Gastroesophageal sphincter (tissue), 4 donors: ENCODE results near the gene DHX57. TPM values are rescaled to one million over a fixed set of nuclear protein-coding genes. Genes with fewer than 3 reads are reported as not detected.

Experiments used
- ATAC-seq: fragments of 150-250 bp; one replicate; pipeline ENCODE4 v1.9.1; 2016; ENCODE audit warnings: mild to moderate bottlenecking, moderate library complexity
- H3K27ac ChIP-seq, 4 donors: fragments of 200-600 bp; sonication (generic) in 3 of 4; 1 replicate in 3 of 4; 2 replicates in 1 of 4; pipeline ENCODE4 v1.5.1; 2016 to 2019
- H3K27me3 ChIP-seq: fragments of 200-600 bp; sonication (generic); one replicate; pipeline ENCODE4 v1.5.1; 2019
- H3K36me3 ChIP-seq, 2 donors: fragments of 200-600 bp; sonication (generic); one replicate each; pipeline ENCODE4 v1.5.1; 2019; ENCODE audit warnings: control low read depth in 1 of 2
- H3K4me1 ChIP-seq, 3 donors: fragments of 200-600 bp; sonication (generic); 1 replicate in 2 of 3; 2 replicates in 1 of 3; pipeline ENCODE4 v1.5.1; 2016 to 2019; ENCODE audit warnings: control low read depth in 2 of 3
- H3K4me3 ChIP-seq, 2 donors: fragments of 200-600 bp; sonication (generic); one replicate each; pipeline ENCODE4 v1.5.1; 2019; ENCODE audit warnings: mild to moderate bottlenecking in 1 of 2, moderate library complexity in 1 of 2
- H3K9me3 ChIP-seq, 3 donors: fragments of 200-600 bp; sonication (generic); one replicate each; pipeline ENCODE4 v1.5.1; 2017 to 2019; ENCODE audit warnings: control low read depth in 2 of 3
- EP300 ChIP-seq: sonication (generic); formaldehyde crosslinking; IDR thresholded peaks from one replicate; pipeline ENCODE4 v1.6.1; 2017; ENCODE audit warnings: antibody characterized with exemption, mild to moderate bottlenecking
- POLR2A ChIP-seq, 2 donors: fragments of 450-650 bp; IDR thresholded peaks; one replicate each; pipeline ENCODE4 v1.6.1; 2017; ENCODE audit warnings: antibody characterized with exemption in 2 of 2, mild to moderate bottlenecking in 2 of 2, moderate library complexity in 1 of 2
- POLR2AphosphoS5 ChIP-seq: sonication (generic); formaldehyde crosslinking; IDR thresholded peaks from one replicate; pipeline ENCODE4 v1.6.1; 2017; ENCODE audit warnings: antibody characterized with exemption
- WGBS, 2 donors: methylation state at CpG; one replicate each; pipeline ENCODE4 v1.1.5; 2018; ENCODE audit warnings: low coverage in 1 of 2; 5-methylcytosine and 5-hydroxymethylcytosine counted together
- total RNA-seq, 4 donors: library from RNA; depleted of rRNA; stranded (reverse); fragments of >200 nt; gene quantifications; one replicate each; pipeline ENCODE4 v1.1.0, GENCODE V29; 2016
- TF ChIP-seq, protein P1 (sequence below), 4 experiments: fragments of 200-600 bp in 2 of 4; fragments of 450-650 bp in 2 of 4; sonication (generic) in 1 of 4; IDR thresholded peaks; one replicate each; pipeline ENCODE4 v1.5.1; 2017 to 2019; ENCODE audit warnings: antibody characterized with exemption in 4 of 4, mild to moderate bottlenecking in 2 of 4, moderate library complexity in 2 of 4

Gene DHX57, protein sequence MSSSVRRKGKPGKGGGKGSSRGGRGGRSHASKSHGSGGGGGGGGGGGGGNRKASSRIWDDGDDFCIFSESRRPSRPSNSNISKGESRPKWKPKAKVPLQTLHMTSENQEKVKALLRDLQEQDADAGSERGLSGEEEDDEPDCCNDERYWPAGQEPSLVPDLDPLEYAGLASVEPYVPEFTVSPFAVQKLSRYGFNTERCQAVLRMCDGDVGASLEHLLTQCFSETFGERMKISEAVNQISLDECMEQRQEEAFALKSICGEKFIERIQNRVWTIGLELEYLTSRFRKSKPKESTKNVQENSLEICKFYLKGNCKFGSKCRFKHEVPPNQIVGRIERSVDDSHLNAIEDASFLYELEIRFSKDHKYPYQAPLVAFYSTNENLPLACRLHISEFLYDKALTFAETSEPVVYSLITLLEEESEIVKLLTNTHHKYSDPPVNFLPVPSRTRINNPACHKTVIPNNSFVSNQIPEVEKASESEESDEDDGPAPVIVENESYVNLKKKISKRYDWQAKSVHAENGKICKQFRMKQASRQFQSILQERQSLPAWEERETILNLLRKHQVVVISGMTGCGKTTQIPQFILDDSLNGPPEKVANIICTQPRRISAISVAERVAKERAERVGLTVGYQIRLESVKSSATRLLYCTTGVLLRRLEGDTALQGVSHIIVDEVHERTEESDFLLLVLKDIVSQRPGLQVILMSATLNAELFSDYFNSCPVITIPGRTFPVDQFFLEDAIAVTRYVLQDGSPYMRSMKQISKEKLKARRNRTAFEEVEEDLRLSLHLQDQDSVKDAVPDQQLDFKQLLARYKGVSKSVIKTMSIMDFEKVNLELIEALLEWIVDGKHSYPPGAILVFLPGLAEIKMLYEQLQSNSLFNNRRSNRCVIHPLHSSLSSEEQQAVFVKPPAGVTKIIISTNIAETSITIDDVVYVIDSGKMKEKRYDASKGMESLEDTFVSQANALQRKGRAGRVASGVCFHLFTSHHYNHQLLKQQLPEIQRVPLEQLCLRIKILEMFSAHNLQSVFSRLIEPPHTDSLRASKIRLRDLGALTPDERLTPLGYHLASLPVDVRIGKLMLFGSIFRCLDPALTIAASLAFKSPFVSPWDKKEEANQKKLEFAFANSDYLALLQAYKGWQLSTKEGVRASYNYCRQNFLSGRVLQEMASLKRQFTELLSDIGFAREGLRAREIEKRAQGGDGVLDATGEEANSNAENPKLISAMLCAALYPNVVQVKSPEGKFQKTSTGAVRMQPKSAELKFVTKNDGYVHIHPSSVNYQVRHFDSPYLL (N-terminal part only)
- 10 to 100 TPM; 10.9 to 24.1 (median 20.1) TPM for total RNA-seq

DNA sequence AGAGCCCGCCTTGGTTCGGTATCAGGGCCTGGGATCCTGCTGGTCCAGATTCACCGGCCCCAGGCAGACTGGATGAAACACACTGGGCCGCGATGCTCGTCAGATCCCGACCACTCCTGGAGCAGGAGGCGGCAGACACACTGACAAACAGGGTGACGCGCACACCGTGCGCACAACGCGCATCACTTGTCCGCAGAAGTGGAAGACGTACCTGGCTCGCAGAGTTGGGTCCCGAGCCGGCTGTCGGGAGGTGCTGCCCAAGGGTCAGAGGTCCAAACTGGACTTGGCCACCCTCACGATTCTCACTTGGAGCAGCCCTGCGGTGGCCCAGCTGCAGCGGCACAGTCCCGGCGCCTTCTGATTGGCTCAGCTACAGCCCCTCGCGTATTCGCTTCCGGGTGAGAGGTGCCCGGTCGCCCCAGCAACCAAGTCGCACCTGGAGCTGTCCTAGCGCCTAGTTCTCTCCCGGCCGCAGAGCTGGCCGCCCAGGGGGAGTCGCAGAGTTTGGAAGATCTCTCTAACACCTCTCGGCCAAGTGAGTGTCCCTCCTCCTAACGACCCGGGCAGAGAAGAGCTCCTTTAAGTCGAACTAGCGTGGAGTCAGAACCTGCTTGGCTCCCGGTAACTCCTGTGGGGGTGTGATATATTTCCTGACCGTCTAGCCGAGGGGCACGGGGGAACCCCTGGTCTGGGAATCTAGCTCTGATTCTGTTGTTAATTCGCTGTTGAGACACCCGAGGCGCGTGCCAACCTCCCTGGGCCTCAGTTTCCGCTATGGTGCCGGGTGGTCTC, at the start of gene DHX57, which contains the start of gene MORN2:
Gene DHX57 (minus strand): TSS at position 359 of the 792 bp plus-strand sequence. CDS start 7,529 bp downstream, outside the sequence.
Gene MORN2 (plus strand): TSS at position 401 of the 792 bp plus-strand sequence.
- 0% methylated on average over 8 of the region's 52 CpGs; no CpG with 5 or more reads in 1 of the 2 donors for WGBS, 2 donors
- peak; percentile 24 to 37 for TF ChIP-seq POLR2A (IDR thresholded peaks at IDR 0.05)
- no peak for TF ChIP-seq EP300
- TF ChIP-seq, protein P1, sequence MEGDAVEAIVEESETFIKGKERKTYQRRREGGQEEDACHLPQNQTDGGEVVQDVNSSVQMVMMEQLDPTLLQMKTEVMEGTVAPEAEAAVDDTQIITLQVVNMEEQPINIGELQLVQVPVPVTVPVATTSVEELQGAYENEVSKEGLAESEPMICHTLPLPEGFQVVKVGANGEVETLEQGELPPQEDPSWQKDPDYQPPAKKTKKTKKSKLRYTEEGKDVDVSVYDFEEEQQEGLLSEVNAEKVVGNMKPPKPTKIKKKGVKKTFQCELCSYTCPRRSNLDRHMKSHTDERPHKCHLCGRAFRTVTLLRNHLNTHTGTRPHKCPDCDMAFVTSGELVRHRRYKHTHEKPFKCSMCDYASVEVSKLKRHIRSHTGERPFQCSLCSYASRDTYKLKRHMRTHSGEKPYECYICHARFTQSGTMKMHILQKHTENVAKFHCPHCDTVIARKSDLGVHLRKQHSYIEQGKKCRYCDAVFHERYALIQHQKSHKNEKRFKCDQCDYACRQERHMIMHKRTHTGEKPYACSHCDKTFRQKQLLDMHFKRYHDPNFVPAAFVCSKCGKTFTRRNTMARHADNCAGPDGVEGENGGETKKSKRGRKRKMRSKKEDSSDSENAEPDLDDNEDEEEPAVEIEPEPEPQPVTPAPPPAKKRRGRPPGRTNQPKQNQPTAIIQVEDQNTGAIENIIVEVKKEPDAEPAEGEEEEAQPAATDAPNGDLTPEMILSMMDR (IDR thresholded peaks at IDR 0.05) = no peak
- TF ChIP-seq POLR2AphosphoS5 = peak; percentile 46

DNA sequence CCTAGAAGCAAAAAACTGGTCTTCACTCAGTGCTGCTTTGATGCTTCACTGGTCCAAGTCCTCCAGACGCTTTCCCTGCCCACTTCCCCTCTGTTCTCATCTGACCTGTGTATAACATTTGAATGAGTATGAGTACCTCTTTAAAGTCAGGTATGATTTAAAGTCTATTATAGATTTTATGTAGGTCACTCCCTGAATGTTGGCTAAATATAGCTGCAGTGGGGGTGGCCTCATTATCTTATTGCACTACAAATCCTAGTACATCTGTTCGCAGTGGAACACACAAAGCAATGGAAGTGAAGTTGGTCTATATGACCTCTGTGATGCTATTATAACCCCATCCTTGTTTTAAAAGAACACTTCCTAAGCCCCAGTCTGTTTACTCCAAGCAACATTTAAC, 47.2 kb upstream of the DHX57 start:
- peaks cover 0 to 16% of the 10 kb centered on the region in 2 donors for H3K36me3 ChIP-seq
- H3K9me3 ChIP-seq = no peaks in the 10 kb centered on the region
- no peak overlapping the region for H3K27ac ChIP-seq
- no peaks in the 10 kb centered on the region for H3K27me3 ChIP-seq
- TF ChIP-seq EP300 = no peak
- TF ChIP-seq, protein P1 (IDR thresholded peaks at IDR 0.05) = no peak
- TF ChIP-seq POLR2AphosphoS5 = no peak
- no peak for TF ChIP-seq POLR2A (IDR thresholded peaks at IDR 0.05)
- ATAC-seq = no peak
- WGBS, 2 donors = 94 to 100% methylated on average over 2 of the region's 2 CpGs
- no peaks in the 10 kb centered on the region for H3K4me1 ChIP-seq
- no peak overlapping the region for H3K4me3 ChIP-seq

More for the DNA sequence above, at the start of gene DHX57, which contains the start of gene MORN2:
- no peaks in the 10 kb centered on the region for H3K27me3 ChIP-seq
- H3K27ac ChIP-seq = peak within 1 kb of the TSS; percentile 1 to 84 (median 80)
- no peaks in the 10 kb centered on the region for H3K9me3 ChIP-seq
- peaks cover 2 to 26% (median 4%) of the 10 kb centered on the region in 3 donors for H3K4me1 ChIP-seq
- H3K36me3 ChIP-seq = peaks cover 0 to 6% of the 10 kb centered on the region in 2 donors
- peak; percentile 99 for ATAC-seq
- peak within 1 kb of the TSS; percentile 55 to 73 for H3K4me3 ChIP-seq

DNA sequence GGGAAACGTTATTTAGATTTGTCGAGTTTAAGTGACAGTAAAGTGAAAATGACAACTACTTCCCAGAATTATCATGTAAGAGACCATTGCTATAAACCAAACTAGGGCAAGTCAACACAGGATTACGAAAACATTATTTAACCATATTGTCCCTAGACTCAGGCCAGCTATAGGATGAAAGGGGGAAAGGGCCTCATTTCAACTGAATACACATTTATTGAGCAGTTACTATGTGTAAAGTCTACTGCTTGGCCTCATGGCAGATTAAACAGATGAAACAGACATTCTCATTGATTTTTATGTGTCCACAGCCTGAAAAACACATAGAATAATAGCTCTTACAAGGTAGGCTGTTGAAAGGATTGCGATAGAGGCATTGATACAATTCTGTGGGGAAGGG, 46.7 kb upstream of the DHX57 start:
- no peak for TF ChIP-seq POLR2AphosphoS5
- no peak for TF ChIP-seq POLR2A (IDR thresholded peaks at IDR 0.05)
- TF ChIP-seq EP300 = no peak
- TF ChIP-seq, protein P1 (IDR thresholded peaks at IDR 0.05) = no peak
- Histone ChIP-seq H3K9me3 (no peaks in the 10 kb centered on the region), H3K27ac (no peak overlapping the region), H3K4me3 (no peak overlapping the region), H3K4me1 (no peaks in the 10 kb centered on the region), H3K36me3 (peaks cover 0 to 16% of the 10 kb centered on the region in 2 donors), H3K27me3 (no peaks in the 10 kb centered on the region)
- 90 to 94% methylated on average over 4 of the region's 4 CpGs for WGBS, 2 donors
- no peak for ATAC-seq

DNA sequence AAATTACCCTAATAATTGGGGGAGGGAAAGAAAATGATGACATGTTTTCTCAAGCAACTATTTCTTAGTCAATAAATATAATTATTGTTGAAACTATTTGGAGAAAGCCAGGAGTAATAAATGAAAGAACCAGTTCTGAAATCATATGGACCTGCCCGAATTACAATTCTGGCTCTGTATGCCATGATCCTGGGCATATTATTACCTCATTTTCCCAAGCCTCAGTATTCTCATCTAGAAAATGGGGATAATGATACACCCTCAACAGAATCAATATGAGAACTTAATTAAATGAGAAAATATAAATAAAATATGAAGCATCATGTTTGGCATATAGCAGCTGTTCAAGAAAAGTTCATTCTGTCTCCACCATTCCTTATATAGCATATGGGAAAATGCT, 36.9 kb upstream of the DHX57 start:
- H3K27me3 ChIP-seq = no peaks in the 10 kb centered on the region
- no peak for ATAC-seq
- H3K27ac ChIP-seq = no peak overlapping the region
- TF ChIP-seq, protein P1 (IDR thresholded peaks at IDR 0.05) = no peak
- TF ChIP-seq EP300 (no peak), POLR2A (IDR thresholded peaks at IDR 0.05) (no peak), POLR2AphosphoS5 (no peak)
- no peaks in the 10 kb centered on the region for H3K9me3 ChIP-seq
- no peak overlapping the region for H3K4me3 ChIP-seq
- no peaks in the 10 kb centered on the region for H3K4me1 ChIP-seq
- WGBS, 2 donors = 71 to 100% methylated on average over 1 of the region's 1 CpG
- no peaks in the 10 kb centered on the region for H3K36me3 ChIP-seq
